ENCODE results near the gene PSORS1C2. TPM values are rescaled to one million over a fixed set of nuclear protein-coding genes. Genes with fewer than 3 reads are reported as not detected.

Gene PSORS1C2
- total RNA-seq, 1 donor, result not detected

DNA sequence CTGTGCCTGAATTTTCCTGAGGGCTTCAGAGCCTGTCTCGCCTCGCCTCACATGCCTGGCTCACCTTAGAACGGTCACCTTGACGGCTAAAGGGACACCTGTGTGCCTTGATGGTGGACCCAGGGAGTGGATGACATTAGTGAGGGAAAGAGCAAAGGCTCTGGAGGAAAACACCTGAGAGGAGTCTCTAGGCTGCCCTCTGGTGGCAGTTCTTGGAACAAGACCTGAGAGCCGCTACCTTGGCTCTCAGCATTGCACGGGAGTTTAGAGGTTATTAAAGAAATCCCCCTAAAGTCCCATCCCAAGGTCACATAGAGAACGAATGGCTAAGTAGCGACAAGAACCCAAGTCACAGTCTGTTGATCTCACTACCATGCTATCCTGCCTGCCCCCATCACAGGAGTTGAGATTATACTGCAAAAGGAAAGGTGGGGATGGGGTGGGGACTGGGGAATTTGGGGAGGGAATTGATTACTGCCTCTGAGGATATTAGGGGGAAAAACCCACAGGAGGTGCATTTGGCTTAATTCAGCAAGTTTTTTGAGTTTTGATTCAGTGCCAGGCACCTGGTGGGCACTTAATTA, 10.7 kb downstream of the PSORS1C2 start:
- peak; percentile 49 for DNase-seq (ENCODE audit: low read depth)
- peak; percentile 87 for TF ChIP-seq CTCF (IDR thresholded peaks at IDR 0.05; ENCODE audit: insufficient read depth, low read length)
- no peak overlapping the region for H3K4me3 ChIP-seq (ENCODE audit: low read depth, low read length)

GRCh38 chr6:31126396-31127175, 12.3 kb downstream of the PSORS1C2 start:
- no peak for TF ChIP-seq CTCF (IDR thresholded peaks at IDR 0.05; ENCODE audit: insufficient read depth, low read length)
- no peak for DNase-seq (ENCODE audit: low read depth)
- H3K4me3 ChIP-seq (ENCODE audit: low read depth, low read length), result no peak overlapping the region

DNA sequence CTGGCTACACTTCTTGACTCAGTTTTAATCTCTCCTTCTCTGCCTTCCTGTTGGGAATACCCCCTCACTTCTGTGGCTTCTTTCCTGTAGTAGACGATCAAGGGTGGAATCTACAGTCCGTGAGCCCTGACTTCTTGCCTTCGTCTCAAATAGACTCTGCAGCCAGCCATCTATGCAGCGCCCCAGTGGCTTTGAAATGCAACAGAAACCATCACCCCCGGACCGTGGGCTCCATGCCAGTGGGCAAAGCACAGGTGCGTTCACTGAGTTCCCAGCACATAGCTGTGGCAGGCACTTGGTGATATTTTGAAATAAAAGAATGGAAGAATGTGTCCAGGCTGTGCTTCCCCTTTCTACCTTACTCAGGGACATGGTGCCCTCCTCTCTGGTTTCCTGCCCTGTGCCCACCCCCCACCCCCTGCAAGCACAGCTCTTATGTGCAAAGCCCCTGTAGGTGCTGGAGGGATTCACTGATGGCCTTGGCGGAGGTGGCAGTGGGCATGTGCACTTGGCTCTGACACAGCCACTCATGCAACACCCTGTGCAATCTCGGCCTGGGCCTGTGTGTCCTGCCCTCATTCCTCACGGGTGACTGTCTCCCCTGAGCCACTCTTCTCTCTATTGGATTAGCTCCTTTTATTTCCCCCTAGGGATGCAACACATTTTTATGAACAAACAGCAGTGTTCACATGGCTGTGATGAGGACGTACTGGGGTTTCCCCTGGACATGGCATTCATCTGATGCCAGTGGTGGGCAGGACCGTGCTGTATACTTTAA, 13.1 kb downstream of the PSORS1C2 start:
- no peak for TF ChIP-seq CTCF (IDR thresholded peaks at IDR 0.05; ENCODE audit: insufficient read depth, low read length)
- H3K4me3 ChIP-seq (ENCODE audit: low read depth, low read length), result no peak overlapping the region
- DNase-seq (ENCODE audit: low read depth), result peak; percentile 52

DNA sequence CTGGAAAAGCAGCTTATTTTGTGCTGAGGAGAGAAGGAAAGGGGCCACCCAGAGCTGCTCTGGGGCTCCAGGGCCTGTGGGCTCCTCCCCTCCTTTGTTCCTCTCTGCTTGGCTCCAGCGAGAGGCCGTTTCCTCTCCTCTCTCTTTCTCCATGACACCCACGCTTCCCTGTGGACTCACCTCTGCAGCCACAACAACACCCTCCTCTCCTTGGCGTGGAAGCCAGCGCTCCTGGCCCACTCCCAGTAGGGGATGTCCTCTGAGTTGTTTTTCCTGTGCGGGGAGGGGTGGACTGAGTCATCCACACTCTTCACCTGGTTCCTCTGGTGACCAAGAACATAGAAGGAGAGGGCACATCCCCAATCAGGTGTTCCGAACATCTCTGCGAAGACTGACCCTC, 13.7 kb downstream of the PSORS1C2 start:
- H3K4me3 ChIP-seq (ENCODE audit: low read depth, low read length), result no peak overlapping the region
- TF ChIP-seq CTCF (IDR thresholded peaks at IDR 0.05; ENCODE audit: insufficient read depth, low read length), result no peak
- DNase-seq (ENCODE audit: low read depth), result peak; percentile 56

DNA sequence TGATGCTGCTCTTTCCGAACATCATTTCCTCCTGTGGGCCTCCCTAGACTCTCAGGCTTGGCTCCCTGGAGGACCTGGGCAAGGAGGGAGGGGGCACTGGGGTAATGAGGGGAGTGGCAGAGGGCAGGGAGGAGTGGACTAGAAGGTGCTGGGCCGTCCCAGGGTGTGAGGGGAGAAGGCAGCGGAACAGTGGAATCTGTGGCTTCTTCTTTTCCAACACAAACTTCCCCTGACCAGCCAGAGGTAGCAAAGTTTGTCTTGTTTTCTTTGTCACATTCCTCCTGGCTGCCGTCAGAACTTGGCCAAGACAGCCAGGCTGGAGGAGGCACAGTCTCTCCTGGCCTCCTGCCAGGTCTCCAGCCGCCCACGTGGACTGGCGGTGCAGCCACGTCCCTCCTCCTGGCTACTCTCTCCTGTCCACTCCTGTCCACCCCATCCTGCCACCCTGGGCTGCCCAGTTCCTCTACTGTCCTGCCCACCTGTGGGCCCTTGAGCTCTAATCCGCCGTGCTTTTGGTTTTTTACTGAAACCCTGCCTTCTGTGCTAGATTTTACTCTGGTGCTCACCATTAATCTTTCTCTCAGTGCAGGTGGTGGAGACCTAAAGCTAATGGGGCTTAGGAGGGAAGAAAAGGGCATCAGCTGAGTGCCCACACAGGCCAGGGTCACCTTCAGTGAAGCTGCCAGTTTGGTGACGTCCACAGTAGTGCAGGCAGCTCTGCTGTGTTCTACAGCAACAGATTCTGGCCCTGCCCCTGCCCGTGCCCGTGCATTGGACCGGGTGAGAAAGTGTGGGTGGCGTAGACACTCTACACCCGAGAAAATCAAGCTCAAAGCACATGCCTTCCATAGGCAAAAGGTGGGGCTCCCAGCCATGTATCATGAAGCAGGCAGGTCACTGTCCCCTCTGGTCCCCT, 15.8 kb downstream of the PSORS1C2 start:
- no peak for TF ChIP-seq CTCF (IDR thresholded peaks at IDR 0.05; ENCODE audit: insufficient read depth, low read length)
- peak; percentile 88 for DNase-seq (ENCODE audit: low read depth)
- no peak overlapping the region for H3K4me3 ChIP-seq (ENCODE audit: low read depth, low read length)

DNA sequence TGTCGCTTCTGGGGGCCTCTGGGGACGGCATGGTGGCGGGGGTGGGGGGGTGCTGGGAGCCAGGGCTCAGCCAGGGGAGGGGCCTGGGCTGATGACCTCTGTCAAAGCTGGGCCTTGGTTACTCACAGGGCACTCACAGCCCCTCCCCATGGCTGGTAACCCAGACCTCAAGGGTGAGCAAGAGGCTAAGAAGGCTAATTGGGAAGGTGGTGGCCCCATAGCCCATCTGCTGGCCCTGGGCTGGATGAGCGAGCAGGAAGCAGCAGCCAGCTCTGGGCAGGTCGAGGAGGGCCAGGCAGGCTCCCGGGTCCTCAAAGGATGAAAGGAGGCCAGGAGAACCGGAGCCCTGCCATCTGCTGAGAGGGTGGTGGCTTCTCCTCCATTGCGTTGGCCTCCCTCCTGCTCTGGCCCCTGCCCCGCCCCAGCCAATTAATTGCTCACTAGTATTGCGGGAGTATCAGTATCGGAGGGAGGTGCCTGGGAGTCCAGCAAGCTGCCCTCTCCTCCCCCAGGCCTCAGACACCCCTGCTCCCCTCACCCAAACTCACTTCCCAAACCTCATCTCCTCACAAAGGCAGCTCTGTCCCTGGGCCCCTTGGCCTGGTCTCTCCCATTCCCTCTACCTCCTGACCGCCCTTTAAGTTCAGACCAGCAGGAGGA, 17.6 kb downstream of the PSORS1C2 start:
- H3K4me3 ChIP-seq (ENCODE audit: low read depth, low read length), result no peak overlapping the region
- no peak for TF ChIP-seq CTCF (IDR thresholded peaks at IDR 0.05; ENCODE audit: insufficient read depth, low read length)
- no peak for DNase-seq (ENCODE audit: low read depth)

Data from fibroblast of the aortic adventitia (primary cell).